ENCODE measurements around the gene SNRK.

The SNRK gene

DNA sequence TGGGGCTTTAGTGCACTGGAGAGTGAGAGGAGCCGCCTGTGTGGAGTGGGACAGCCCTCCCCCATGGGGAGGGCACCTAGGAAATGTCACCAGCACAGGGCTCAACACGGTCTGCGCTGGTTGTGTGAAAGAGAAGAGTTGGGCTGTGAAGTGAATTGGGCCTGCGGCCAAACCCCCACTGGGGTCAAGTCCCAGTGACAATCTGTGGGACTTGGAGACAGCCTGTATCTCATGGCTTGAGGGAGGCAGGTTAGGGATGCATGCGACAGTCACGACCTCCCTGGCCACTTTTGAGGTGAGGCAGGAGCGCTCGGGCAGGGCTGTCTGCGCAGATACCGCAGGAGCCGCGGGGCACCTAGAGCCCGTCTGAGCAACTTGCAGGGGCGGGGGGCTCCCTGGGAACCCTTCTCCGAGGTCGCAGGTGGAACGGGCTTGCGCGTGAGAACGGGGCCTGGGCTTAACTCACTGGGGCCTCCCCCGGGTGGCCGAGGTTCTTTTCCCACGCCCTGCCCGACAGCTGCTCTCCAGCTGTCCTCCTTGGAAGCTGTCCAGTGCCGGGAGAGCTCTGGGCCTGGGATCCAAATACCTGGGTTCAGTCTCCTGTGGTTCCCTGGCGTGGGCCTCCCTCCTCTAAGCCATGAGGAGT lies 77.4 kb downstream of the SNRK start:
- CTCF ChIA-PET, result interaction anchor here (0.7 kb wide), 1 partner anchor 39 kb away, joined by 4 read pairs; no protein-coding TSS in a partner anchor
- TF ChIP-seq CTCF (conservative IDR thresholded peaks at IDR 0.05; ENCODE audit: low read depth), result no peak
- no peak overlapping the region for H3K27ac ChIP-seq
- POLR2A ChIA-PET (ENCODE audit: low non-redundant PET), result no interaction called here
- no peak for DNase-seq (ENCODE audit: low spot score)

- no peak for DNase-seq (ENCODE audit: low spot score)
- CTCF ChIA-PET, result no interaction called here
- H3K27ac ChIP-seq, result no peak overlapping the region
- POLR2A ChIA-PET (ENCODE audit: low non-redundant PET), result no interaction called here
- TF ChIP-seq CTCF (conservative IDR thresholded peaks at IDR 0.05; ENCODE audit: low read depth), result no peak
These were observed 78.2 kb downstream of the SNRK start for GRCh38 chr3:43364494-43364893.

DNA sequence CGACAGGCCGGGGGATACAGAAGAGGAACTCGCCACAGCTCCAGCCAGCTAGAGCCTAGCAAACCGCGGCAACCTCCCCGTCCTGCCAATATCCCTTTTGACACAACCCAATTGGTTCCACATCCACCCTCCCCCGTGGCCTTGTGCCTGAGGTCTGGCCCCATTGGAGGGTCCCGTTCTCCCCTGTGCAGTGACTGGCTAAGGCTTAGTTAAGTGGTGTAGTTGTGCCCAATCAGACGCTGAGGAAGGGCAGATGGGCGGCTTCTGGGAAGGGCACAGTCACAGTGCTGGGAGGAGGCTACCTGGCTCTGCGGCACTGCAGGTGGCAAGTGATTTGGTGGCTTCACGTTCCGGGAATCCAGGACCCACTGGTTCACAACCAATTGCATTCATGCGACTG lies 78.6 kb downstream of the SNRK start:
- no peak for DNase-seq (ENCODE audit: low spot score)
- H3K27ac ChIP-seq, result no peak overlapping the region
- ChIA-PET POLR2A (ENCODE audit: low non-redundant PET) (no interaction called here), CTCF (no interaction called here)
- no peak for TF ChIP-seq CTCF (conservative IDR thresholded peaks at IDR 0.05; ENCODE audit: low read depth)

- CTCF ChIA-PET, result interaction anchor here (0.8 kb wide), 1 partner anchor 16 kb away, joined by 3 read pairs; no protein-coding TSS in a partner anchor
These were observed 79.4 kb downstream of the SNRK start for GRCh38 chr3:43365601-43366305.

DNA sequence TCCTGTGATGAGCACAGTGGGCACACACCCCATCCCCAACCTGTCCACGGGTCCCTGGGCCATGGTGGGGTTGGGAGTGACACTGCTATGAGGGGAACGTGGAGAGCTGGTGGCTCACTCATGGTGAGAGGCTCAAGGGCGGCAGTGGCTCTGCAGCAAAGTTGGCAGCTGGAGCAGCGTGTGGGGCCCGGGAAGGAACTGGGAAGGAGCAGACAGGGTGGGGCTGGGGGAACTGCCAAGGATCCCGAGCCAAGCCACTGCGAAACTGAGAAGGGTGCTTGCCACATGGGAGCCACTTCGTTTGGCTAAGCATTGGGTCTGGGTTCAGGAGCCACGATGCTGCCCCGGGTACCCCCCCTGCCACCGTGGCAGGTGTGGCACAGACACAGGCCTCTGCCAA lies 80.1 kb downstream of the SNRK start:
- POLR2A ChIA-PET (ENCODE audit: low non-redundant PET), result no interaction called here
- no peak for DNase-seq (ENCODE audit: low spot score)
- CTCF ChIA-PET, result interaction anchor here (0.6 to 0.8 kb wide), 2 partner anchors 16 to 35 kb away, joined by 3 to 4 read pairs; no protein-coding TSS in a partner anchor
- H3K27ac ChIP-seq, result 0 out of 2 replicates have a peak overlapping the region, but pooled peaks have one; percentile 3
- TF ChIP-seq CTCF (conservative IDR thresholded peaks at IDR 0.05; ENCODE audit: low read depth), result no peak

More at GRCh38 chr3:43365601-43366305, 79.4 kb downstream of the SNRK start:
- no peak for TF ChIP-seq CTCF (conservative IDR thresholded peaks at IDR 0.05; ENCODE audit: low read depth)
- DNase-seq (ENCODE audit: low spot score), result no peak
- POLR2A ChIA-PET (ENCODE audit: low non-redundant PET), result no interaction called here
- no peak overlapping the region for H3K27ac ChIP-seq

- no peak for DNase-seq (ENCODE audit: low spot score)
- H3K27ac ChIP-seq, result 0 out of 2 replicates have a peak overlapping the region, but pooled peaks have one; percentile 3
- no peak for TF ChIP-seq CTCF (conservative IDR thresholded peaks at IDR 0.05; ENCODE audit: low read depth)
- ChIA-PET CTCF (interaction anchor here (0.6 kb wide), 1 partner anchor 35 kb away, joined by 4 read pairs; no protein-coding TSS in a partner anchor), POLR2A (ENCODE audit: low non-redundant PET) (no interaction called here)
These were observed 80.5 kb downstream of the SNRK start for GRCh38 chr3:43366885-43367284.
